K562 (cell line): Measurements from ENCODE around the gene ADRA2A. TPM values are rescaled to one million over a fixed set of nuclear protein-coding genes. Genes with fewer than 3 reads are reported as not detected.

ENCODE experiments used
- ATAC-seq: fragments of 200-7000 bp; cut with Tn5 transposase; 3 replicates; pipeline ENCODE4 v1.9.1; 2020; ENCODE audit warnings: moderate library complexity
- BruUV-seq: library from RNA; stranded (reverse); fragments of 400-500 nt; replicated peaks from 2 replicates; lab custom pipeline; 2021; lab: Mats Ljungman, UMichigan
- CTCF ChIA-PET: fragments of 300-600 bp; formaldehyde crosslinking; extraction: SDS; loops from one replicate; lab custom pipeline; 2021; ENCODE audit warnings: low intra/inter-chr PET ratio; lab: Yijun Ruan, JAX
- POLR2A ChIA-PET: fragments of 300-600, 350-650 bp; sonication (Branson Sonifier 250); formaldehyde crosslinking; extraction: SDS; loops from one replicate; lab custom pipeline; 2021; ENCODE audit warnings: antibody characterized with exemption, inconsistent platforms; lab: Yijun Ruan, JAX
- DNase-seq, 4 experiments: peaks; one replicate each; pipeline versions ENCODE4 v3.0.0 to v3.0.0-alpha.2; 2011 to 2018; ENCODE audit warnings: low spot score in 3 of 4, mixed read lengths in 3 of 4; ENCODE audit errors: extremely low read depth in 1 of 4
- FAIRE-seq: peaks from 2 replicates; lab custom pipeline; 2011; peaks lifted over from hg19 to GRCh38; lab: Jason Lieb, UNC
- H2AFZ ChIP-seq: 2 replicates; pipeline ENCODE4 v1.6.0; 2011; ENCODE audit warnings: low read depth, low read length, control low read depth, inconsistent platforms
- H3K27ac ChIP-seq: fragments of 200-600 bp; 3 replicates; pipeline ENCODE4 v1.8.0; 2011; ENCODE audit warnings: low read depth, mild to moderate bottlenecking, control low read depth, inconsistent platforms, low read length, moderate library complexity, mixed read lengths; ENCODE audit errors: extremely low read depth
- H3K27me3 ChIP-seq, 2 experiments: fragments of 300-600 bp in 1 of 2; 2 replicates in 1 of 2; 3 replicates in 1 of 2; pipeline versions ENCODE4 v1.6.0 to v1.8.0; 2011; ENCODE audit warnings: inconsistent platforms in 2 of 2, low read length in 2 of 2, mild to moderate bottlenecking in 1 of 2, mixed read lengths in 1 of 2, moderate library complexity in 1 of 2; ENCODE audit not compliant: control insufficient read depth in 2 of 2, insufficient read depth in 2 of 2
- H3K36me3 ChIP-seq: fragments of 300-600 bp; 3 replicates; pipeline ENCODE4 v1.8.0; 2011; ENCODE audit warnings: mild to moderate bottlenecking, low read length, inconsistent platforms; ENCODE audit not compliant: control insufficient read depth, insufficient read depth
- H3K4me1 ChIP-seq, 2 experiments: fragments of 200-600 bp in 1 of 2; replicated peaks in 1 of 2; 2 replicates in 1 of 2; 3 replicates in 1 of 2; pipeline versions ENCODE4 v1.5.1 to v1.8.0; 2011; ENCODE audit warnings: inconsistent platforms in 2 of 2, low read length in 2 of 2, mild to moderate bottlenecking in 1 of 2, mixed read lengths in 1 of 2, moderate library complexity in 1 of 2; ENCODE audit not compliant: control insufficient read depth in 2 of 2, insufficient read depth in 2 of 2
- H3K4me2 ChIP-seq: 2 replicates; pipeline ENCODE4 v1.6.1; 2011; ENCODE audit warnings: low read length, control low read depth, inconsistent platforms, mixed read lengths; ENCODE audit not compliant: insufficient read depth
- H3K4me3 ChIP-seq: fragments of 200-600 bp; sonication (generic), shearing (Covaris generic); 2 replicates; pipeline ENCODE4 v1.5.1; 2016; ENCODE audit warnings: control low read depth, inconsistent platforms
- H3K79me2 ChIP-seq: fragments of 200-600 bp; 3 replicates; pipeline ENCODE4 v1.8.0; 2011; ENCODE audit warnings: low read length, inconsistent platforms; ENCODE audit not compliant: control insufficient read depth, insufficient read depth
- H3K9ac ChIP-seq, 2 experiments: 2 replicates each; pipeline versions ENCODE4 v1.6.0 to v1.6.1; 2011; ENCODE audit warnings: low read depth in 2 of 2, low read length in 2 of 2, control low read depth in 1 of 2, inconsistent platforms in 1 of 2, mild to moderate bottlenecking in 1 of 2, mixed read lengths in 1 of 2; ENCODE audit not compliant: insufficient read depth in 1 of 2
- H3K9me1 ChIP-seq: one replicate; pipeline ENCODE4 v1.6.0; 2011; ENCODE audit warnings: inconsistent platforms, mild to moderate bottlenecking, low read length, moderate library complexity; ENCODE audit not compliant: control insufficient read depth, insufficient read depth
- H3K9me3 ChIP-seq: replicated peaks from 2 replicates; pipeline ENCODE4 v1.5.1; 2011; ENCODE audit warnings: low read depth, low read length, inconsistent platforms; ENCODE audit not compliant: control insufficient read depth, insufficient read depth
- H4K20me1 ChIP-seq: replicated peaks from 2 replicates; pipeline ENCODE4 v1.6.1; 2011; ENCODE audit warnings: low read length, inconsistent platforms, mixed read lengths; ENCODE audit not compliant: control insufficient read depth, insufficient read depth
- CCAR2 ChIP-seq: fragments of 200-400 bp; formaldehyde crosslinking; IDR thresholded peaks from 2 replicates; pipeline ENCODE4 v1.6.1; 2017; ENCODE audit warnings: mild to moderate bottlenecking, low read depth, low read length
- SRSF9 ChIP-seq: fragments of 200-400 bp; formaldehyde crosslinking; IDR thresholded peaks from 2 replicates; pipeline ENCODE4 v1.6.1; 2017; ENCODE audit warnings: low read depth, low read length, borderline replicate concordance
- WGBS: fragments of 100-300 bp; shearing (Covaris generic); methylation state at CpG from one replicate; pipeline ENCODE4 v1.1.6; 2016; ENCODE audit warnings: low coverage, mixed read lengths; ENCODE audit not compliant: insufficient coverage; ENCODE audit errors: missing lambda C conversion rate; 5-methylcytosine and 5-hydroxymethylcytosine counted together
- in situ Hi-C: fragments of 300-500 bp; cut with MboI; formaldehyde crosslinking; loops from 4 replicates; pipeline ENCODE4 v1.15.0; 2018; ENCODE audit warnings: inconsistent platforms, mixed read lengths
- intact Hi-C: fragments of 100-400 bp; cut with micrococcal nuclease; formaldehyde crosslinking; loops from 2 replicates; pipeline ENCODE4 v1.14.2; 2022
- polyA plus RNA-seq, 8 experiments: library from polyadenylated mRNA; depleted of rRNA in 4 of 8; stranded (reverse) in 5 of 8; unstranded in 3 of 8; fragments of >200 nt; fragmentation: Nextera tagmentation in 2 of 8; fragmentation: Illumina TruSeq in 1 of 8; extraction: Ambion mirVana in 2 of 8; extraction: Trizol in 1 of 8; gene quantifications; 2 replicates each; pipeline versions ENCODE4 v1.2.1 to v1.2.3, GENCODE V29; 2011 to 2014; ENCODE audit warnings: inconsistent platforms in 1 of 8, missing spikeins in 1 of 8
- small RNA-seq: library from RNA; depleted of rRNA; stranded (forward); fragments of <200 nt; gene quantifications from one replicate; pipeline ENCODE3, GENCODE V24; 2014
- total RNA-seq, 7 experiments: library from RNA; depleted of rRNA in 6 of 7; stranded (reverse); fragments of >200 nt in 6 of 7; fragmentation: Illumina TruSeq in 2 of 7; extraction: Trizol in 2 of 7; gene quantifications; 2 replicates each; pipeline versions ENCODE4 v1.2.1 to v1.2.3, GENCODE V29; 2011 to 2021; ENCODE audit warnings: low replicate concordance in 1 of 7

ADRA2A gene
- total and polyA plus RNA-seq, 9 of the 15 experiments (the other 6 are each of a cell fraction or from before 2014, with no cell fraction given), result not detected

DNA sequence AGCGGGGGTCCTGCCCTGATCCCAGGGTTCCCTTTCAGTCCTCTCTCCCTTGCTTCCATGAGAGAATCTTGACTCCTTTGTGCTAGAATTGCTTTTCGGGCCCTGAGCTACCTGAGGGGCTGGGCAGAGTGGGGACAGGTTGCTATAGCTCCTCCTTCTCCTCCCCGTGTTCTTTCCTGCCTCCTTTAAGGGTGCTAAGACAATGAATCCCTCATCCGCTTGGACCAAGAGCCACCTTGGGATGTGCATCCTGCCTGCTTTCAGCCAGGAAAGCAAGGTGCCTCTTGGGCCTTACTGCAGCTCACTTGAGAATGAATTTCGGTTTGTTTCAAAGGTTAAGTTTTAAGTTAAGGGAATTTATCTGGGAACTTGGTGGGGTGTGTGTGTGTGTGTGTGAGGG lies 53.6 kb downstream of the ADRA2A start:
- no peak for FAIRE-seq
- ATAC-seq, result no peak
- in situ Hi-C loops, result no loop called here
- POLR2A ChIA-PET, result no interaction called here
- Histone ChIP-seq H3K27me3 (no peaks in the 10 kb centered on the region), H3K27ac (no peak overlapping the region), H3K9ac (no peak overlapping the region)
- DNase-seq, result no peak
- WGBS, result 4% methylated on average over 4 of the region's 5 CpGs
- TF ChIP-seq SRSF9, result no peak
- TF ChIP-seq CCAR2, result no peak
- TF ChIP-seq, all 486 proteins: peak for 0
- Histone ChIP-seq H3K36me3 (no peaks in the 10 kb centered on the region), H3K79me2 (no peaks in the 10 kb centered on the region), H3K9me3 (no peaks in the 10 kb centered on the region), H3K4me1 (peaks cover 0 to 11% of the 10 kb centered on the region in 2 experiments; a peak in 3 of 5 replicates), H3K4me3 (no peak overlapping the region), H4K20me1 (no peaks in the 10 kb centered on the region), H3K4me2 (no peak overlapping the region), H3K9me1 (no peaks in the 10 kb centered on the region), H2AFZ (no peak overlapping the region)
- intact Hi-C loops, result no loop called here
- BruUV-seq, result no TSS peak
- CTCF ChIA-PET, result interaction anchor here (0.7 kb wide), 1 partner anchor 55 kb away, joined by 4 read pairs; no protein-coding TSS in a partner anchor

Small RNAs within 50 kb of the gene (small RNA-seq; reads per million reads assigned to genes)
- gene AL355863.1, result not detected

Other genes starting within 250 kb of the ADRA2A start
- gene PDCD4, start 205.1 kb upstream of the ADRA2A start, total RNA-seq (2014; rRNA removed), result 20.2 and 22.5 TPM in 2 replicates
- gene PDCD4, start 205.1 kb upstream of the ADRA2A start, total RNA-seq (2014; rRNA removed; fragmentation: Illumina TruSeq; extraction: Trizol), result 33.7 and 44.2 TPM in 2 replicates
- gene PDCD4, start 205.1 kb upstream of the ADRA2A start, total RNA-seq (2015; rRNA removed; fragmentation: Illumina TruSeq; extraction: Trizol), result 15.9 and 18.3 TPM in 2 replicates
- 28.0 and 44.1 TPM in 2 replicates for gene PDCD4, start 205.1 kb upstream of the ADRA2A start, total RNA-seq (2021)
- 28.1 and 40.2 TPM in 2 replicates for gene PDCD4, start 205.1 kb upstream of the ADRA2A start, polyA plus RNA-seq (2011; rRNA removed)
- gene PDCD4, start 205.1 kb upstream of the ADRA2A start, polyA plus RNA-seq (2014; fragmentation: Illumina TruSeq; extraction: Trizol), result 38.0 and 38.2 TPM in 2 replicates
- 10 to 100 TPM; 12.9 to 18.1 TPM for gene PDCD4, start 205.1 kb upstream of the ADRA2A start, polyA plus RNA-seq (2014; fragmentation: Nextera tagmentation; extraction: Ambion mirVana)
- 34.4 and 36.6 TPM in 2 replicates for gene PDCD4, start 205.1 kb upstream of the ADRA2A start, polyA plus RNA-seq (2014; rRNA removed)
- gene BBIP1, start 157.8 kb upstream of the ADRA2A start, total RNA-seq (2014; rRNA removed), result 5.2 and 12.2 TPM in 2 replicates
- 19.4 and 21.2 TPM in 2 replicates for gene BBIP1, start 157.8 kb upstream of the ADRA2A start, total RNA-seq (2014; rRNA removed; fragmentation: Illumina TruSeq; extraction: Trizol)
- 18.1 and 18.9 TPM in 2 replicates for gene BBIP1, start 157.8 kb upstream of the ADRA2A start, total RNA-seq (2015; rRNA removed; fragmentation: Illumina TruSeq; extraction: Trizol)
- gene BBIP1, start 157.8 kb upstream of the ADRA2A start, total RNA-seq (2021), result 12.5 and 17.2 TPM in 2 replicates
- gene BBIP1, start 157.8 kb upstream of the ADRA2A start, polyA plus RNA-seq (2011; rRNA removed), result 19.2 and 24.2 TPM in 2 replicates
- 23.0 and 27.8 TPM in 2 replicates for gene BBIP1, start 157.8 kb upstream of the ADRA2A start, polyA plus RNA-seq (2014; fragmentation: Illumina TruSeq; extraction: Trizol)
- 10 to 100 TPM; 30.6 to 31.0 TPM for gene BBIP1, start 157.8 kb upstream of the ADRA2A start, polyA plus RNA-seq (2014; fragmentation: Nextera tagmentation; extraction: Ambion mirVana)
- gene BBIP1, start 157.8 kb upstream of the ADRA2A start, polyA plus RNA-seq (2014; rRNA removed), result 14.1 and 17.3 TPM in 2 replicates
- 9.2 and 10.2 TPM in 2 replicates for gene SHOC2, start 157.4 kb upstream of the ADRA2A start, total RNA-seq (2014; rRNA removed)
- gene SHOC2, start 157.4 kb upstream of the ADRA2A start, total RNA-seq (2014; rRNA removed; fragmentation: Illumina TruSeq; extraction: Trizol), result 14.6 and 17.2 TPM in 2 replicates
- gene SHOC2, start 157.4 kb upstream of the ADRA2A start, total RNA-seq (2015; rRNA removed; fragmentation: Illumina TruSeq; extraction: Trizol), result 13.8 and 16.1 TPM in 2 replicates
- 16.8 and 17.2 TPM in 2 replicates for gene SHOC2, start 157.4 kb upstream of the ADRA2A start, total RNA-seq (2021)
- 10.2 and 14.9 TPM in 2 replicates for gene SHOC2, start 157.4 kb upstream of the ADRA2A start, polyA plus RNA-seq (2011; rRNA removed)
- gene SHOC2, start 157.4 kb upstream of the ADRA2A start, polyA plus RNA-seq (2014; fragmentation: Illumina TruSeq; extraction: Trizol), result 16.3 and 17.2 TPM in 2 replicates
- 10 to 100 TPM; 11.4 to 17.5 TPM for gene SHOC2, start 157.4 kb upstream of the ADRA2A start, polyA plus RNA-seq (2014; fragmentation: Nextera tagmentation; extraction: Ambion mirVana)
- 9.2 and 10.3 TPM in 2 replicates for gene SHOC2, start 157.4 kb upstream of the ADRA2A start, polyA plus RNA-seq (2014; rRNA removed)